ENCODE data around the gene ELP4. TPM values are rescaled to one million over a fixed set of nuclear protein-coding genes. Genes with fewer than 3 reads are reported as not detected.

The ELP4 gene
- total RNA-seq, 1 experiment from 2014 or later = 19.4 TPM

DNA sequence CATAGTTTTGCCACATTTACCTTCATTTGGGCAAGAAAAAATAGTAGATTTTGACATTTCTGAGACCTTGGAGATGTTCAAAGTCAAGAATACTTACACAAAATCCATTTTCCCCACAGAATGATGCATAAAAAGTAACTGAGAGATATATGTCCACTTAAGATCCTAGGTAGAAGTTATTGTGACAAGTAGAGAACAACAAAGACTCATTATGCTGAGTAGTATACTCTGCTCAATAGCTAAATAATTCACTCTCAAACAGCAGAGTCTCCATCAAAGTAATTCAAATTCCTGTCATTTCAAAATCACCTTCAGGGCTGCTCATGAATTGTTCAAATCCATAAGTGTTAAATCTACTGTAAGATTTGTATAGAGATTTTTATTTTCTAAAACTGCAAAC lies 35.5 kb upstream of the ELP4 start:
- Histone ChIP-seq H3K27me3 (ENCODE audit: low read length) (no peaks in the 10 kb centered on the region), H3F3A (ENCODE audit: low read length, unreplicated experiment) (no peaks in the 10 kb centered on the region), H3K4me1 (ENCODE audit: insufficient read depth, low read length) (no peaks in the 10 kb centered on the region), H3K4me3 (ENCODE audit: low read length) (no peak overlapping the region), H3K4me2 (ENCODE audit: low read length) (no peak overlapping the region), H3K79me2 (ENCODE audit: low read length) (0 out of 2 replicates have a peak, but pooled peaks cover under 1% of the 10 kb centered on the region), H4K20me1 (ENCODE audit: low read length) (no peaks in the 10 kb centered on the region), H3K36me3 (ENCODE audit: low read depth, low read length) (no peaks in the 10 kb centered on the region), H3K9me2 (replicated peaks; ENCODE audit: low read length) (no peaks in the 10 kb centered on the region), H2AFZ (ENCODE audit: low read length) (no peak overlapping the region), H3K9me3 (ENCODE audit: low read length) (no peaks in the 10 kb centered on the region), H3K27ac (ENCODE audit: low read length) (no peak overlapping the region), H3K9ac (ENCODE audit: low read length) (no peak overlapping the region)
- ChIA-PET POLR2A (ENCODE audit: unreplicated experiment) (no interaction called here), CTCF (no interaction called here)
- no TSS peak for BruUV-seq (replicated peaks)
- DNase-seq (no peak), ATAC-seq (no peak)
- TF ChIP-seq CTCF (conservative IDR thresholded peaks at IDR 0.05; ENCODE audit: low read depth, low read length) (no peak), EZH2 (IDR thresholded peaks at IDR 0.05; ENCODE audit: low read length, unreplicated experiment) (no peak), EZH2phosphoT487 (IDR thresholded peaks at IDR 0.05; ENCODE audit: borderline replicate concordance, low read length) (no peak)
- intact Hi-C loops (cut with micrococcal nuclease) = no loop called here

DNA sequence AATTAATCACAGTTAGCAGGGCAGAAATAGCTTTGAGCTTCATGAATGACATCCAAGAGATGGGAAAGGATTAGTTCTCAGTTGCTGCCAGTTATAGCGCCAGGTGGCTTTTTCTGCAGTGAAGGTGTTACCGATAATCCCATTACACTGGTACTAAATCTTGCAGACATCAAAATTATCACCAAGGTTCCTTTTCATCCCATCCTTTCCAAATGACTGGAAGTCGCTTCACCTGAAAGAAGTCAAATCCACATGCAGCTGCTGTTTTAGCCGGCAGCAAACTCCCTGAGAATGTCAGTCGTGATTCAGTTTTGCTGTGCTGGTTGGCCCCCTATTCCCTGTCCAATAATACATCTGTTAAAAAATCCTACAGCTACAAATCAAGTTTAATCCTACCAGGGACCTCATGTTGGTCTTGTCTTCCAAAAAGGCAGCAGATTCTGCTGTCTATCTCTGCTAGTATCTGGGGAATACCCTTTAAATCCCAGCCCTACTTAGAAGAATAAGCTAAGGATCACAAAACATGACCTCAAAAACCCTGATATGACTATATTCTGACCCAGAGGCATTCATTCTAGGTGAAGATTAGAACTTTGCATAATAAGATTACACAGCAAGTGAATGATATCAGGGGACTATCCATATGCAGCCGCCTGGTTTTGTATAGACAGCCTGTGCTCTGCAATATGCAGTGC lies 31.9 kb upstream of the ELP4 start:
- BruUV-seq (replicated peaks) = no TSS peak
- no peaks in the 10 kb centered on the region for H3K9me2 ChIP-seq (replicated peaks; ENCODE audit: low read length)
- H3K36me3 ChIP-seq (ENCODE audit: low read depth, low read length) = no peaks in the 10 kb centered on the region
- H3K4me2 ChIP-seq (ENCODE audit: low read length) = no peak overlapping the region
- H3K27me3 ChIP-seq (ENCODE audit: low read length) = no peaks in the 10 kb centered on the region
- intact Hi-C loops (cut with micrococcal nuclease) = no loop called here
- H4K20me1 ChIP-seq (ENCODE audit: low read length) = no peaks in the 10 kb centered on the region
- no peak for DNase-seq
- ChIA-PET POLR2A (ENCODE audit: unreplicated experiment) (no interaction called here), CTCF (no interaction called here)
- H3K79me2 ChIP-seq (ENCODE audit: low read length) = peaks cover 7% of the 10 kb centered on the region; the same call in 1 of the 2 replicates
- no peak for TF ChIP-seq EZH2 (IDR thresholded peaks at IDR 0.05; ENCODE audit: low read length, unreplicated experiment)
- no peak for TF ChIP-seq CTCF (conservative IDR thresholded peaks at IDR 0.05; ENCODE audit: low read depth, low read length)
- no peak for TF ChIP-seq EZH2phosphoT487 (IDR thresholded peaks at IDR 0.05; ENCODE audit: borderline replicate concordance, low read length)
- no peak overlapping the region for H2AFZ ChIP-seq (ENCODE audit: low read length)
- no peak overlapping the region for H3K27ac ChIP-seq (ENCODE audit: low read length)
- H3K9me3 ChIP-seq (ENCODE audit: low read length) = no peaks in the 10 kb centered on the region
- H3K9ac ChIP-seq (ENCODE audit: low read length) = no peak overlapping the region
- ATAC-seq = no peak
- no peak overlapping the region for H3K4me3 ChIP-seq (ENCODE audit: low read length)
- no peaks in the 10 kb centered on the region for H3K4me1 ChIP-seq (ENCODE audit: insufficient read depth, low read length)
- no peaks in the 10 kb centered on the region for H3F3A ChIP-seq (ENCODE audit: low read length, unreplicated experiment)

- Histone ChIP-seq H3K4me1 (ENCODE audit: insufficient read depth, low read length) (no peaks in the 10 kb centered on the region), H3K27ac (ENCODE audit: low read length) (no peak overlapping the region), H3K9me3 (ENCODE audit: low read length) (no peaks in the 10 kb centered on the region), H3K36me3 (ENCODE audit: low read depth, low read length) (no peaks in the 10 kb centered on the region), H3K79me2 (ENCODE audit: low read length) (peaks cover 7% of the 10 kb centered on the region; the same call in 1 of the 2 replicates), H4K20me1 (ENCODE audit: low read length) (no peaks in the 10 kb centered on the region), H3K4me2 (ENCODE audit: low read length) (no peak overlapping the region), H3K27me3 (ENCODE audit: low read length) (no peaks in the 10 kb centered on the region), H3K9me2 (replicated peaks; ENCODE audit: low read length) (no peaks in the 10 kb centered on the region), H3K4me3 (ENCODE audit: low read length) (no peak overlapping the region), H2AFZ (ENCODE audit: low read length) (no peak overlapping the region), H3K9ac (ENCODE audit: low read length) (no peak overlapping the region), H3F3A (ENCODE audit: low read length, unreplicated experiment) (no peaks in the 10 kb centered on the region)
- intact Hi-C loops (cut with micrococcal nuclease) = no loop called here
- DNase-seq = no peak
- TF ChIP-seq CTCF (conservative IDR thresholded peaks at IDR 0.05; ENCODE audit: low read depth, low read length) = no peak
- TF ChIP-seq EZH2 (IDR thresholded peaks at IDR 0.05; ENCODE audit: low read length, unreplicated experiment) = no peak
- TF ChIP-seq EZH2phosphoT487 (IDR thresholded peaks at IDR 0.05; ENCODE audit: borderline replicate concordance, low read length) = no peak
- ChIA-PET CTCF (no interaction called here), POLR2A (ENCODE audit: unreplicated experiment) (no interaction called here)
- ATAC-seq = no peak
- no TSS peak for BruUV-seq (replicated peaks)
Observed at GRCh38 chr11:31478223-31478590, 31.4 kb upstream of the ELP4 start.

Measured in PC-3 (cell line).